KMS-11 (cell line): ENCODE measurements around the gene MXI1.

Experiments
- H2AFZ ChIP-seq: fragments of 200-600 bp; sonication (generic); 2 replicates; pipeline ENCODE4 v1.6.1; 2016; ENCODE audit warnings: antibody characterized with exemption, mixed run types, low read depth
- H3K27ac ChIP-seq: fragments of 200-600 bp; sonication (generic); 2 replicates; pipeline ENCODE4 v1.6.1; 2016; ENCODE audit warnings: mild to moderate bottlenecking, mixed run types
- H3K27me3 ChIP-seq: fragments of 200-600 bp; sonication (generic); 2 replicates; pipeline ENCODE4 v1.6.1; 2017; ENCODE audit warnings: mild to moderate bottlenecking, low read depth, mixed run types, moderate library complexity; ENCODE audit not compliant: insufficient read depth
- H3K36me3 ChIP-seq: fragments of 200-600 bp; sonication (generic); 2 replicates; pipeline ENCODE4 v1.6.1; 2017; ENCODE audit warnings: mild to moderate bottlenecking, mixed run types; ENCODE audit not compliant: insufficient read depth
- H3K4me1 ChIP-seq: fragments of 200-600 bp; sonication (generic); 2 replicates; pipeline ENCODE4 v1.6.1; 2016; ENCODE audit warnings: mild to moderate bottlenecking, low read depth, mixed run types; ENCODE audit not compliant: poor library complexity, severe bottlenecking
- H3K4me2 ChIP-seq: fragments of 200-600 bp; sonication (generic); 2 replicates; pipeline ENCODE4 v1.7.0; 2016; ENCODE audit warnings: mild to moderate bottlenecking, mixed run types
- H3K4me3 ChIP-seq: fragments of 200-600 bp; sonication (generic); IDR thresholded peaks from 2 replicates; pipeline ENCODE4 v1.6.1; 2017; ENCODE audit warnings: low read depth, low read length, mixed read lengths; ENCODE audit not compliant: insufficient read depth
- H3K79me2 ChIP-seq: fragments of 200-600 bp; sonication (generic); 2 replicates; pipeline ENCODE4 v1.6.1; 2016; ENCODE audit warnings: low read depth, mixed run types; ENCODE audit not compliant: insufficient read depth
- H3K9ac ChIP-seq: fragments of 200-600 bp; sonication (generic); 2 replicates; pipeline ENCODE4 v1.6.1; 2016; ENCODE audit warnings: mild to moderate bottlenecking, mixed run types
- H4K20me1 ChIP-seq: fragments of 200-600 bp; sonication (generic); 2 replicates; pipeline ENCODE4 v1.6.1; 2016; ENCODE audit warnings: mild to moderate bottlenecking, mixed run types; ENCODE audit not compliant: insufficient read depth
- CTCF ChIP-seq: fragments of 200-600 bp; sonication (generic); conservative IDR thresholded peaks from 2 replicates; pipeline ENCODE4 v1.6.1; 2017; ENCODE audit warnings: low read depth, mild to moderate bottlenecking, antibody characterized with exemption, low read length, moderate library complexity, mixed read lengths

MXI1 gene

GRCh38 chr10:110171032-110171431 lies 36.4 kb upstream of the MXI1 start:
- Histone ChIP-seq H2AFZ (no peak overlapping the region), H3K9ac (no peak overlapping the region), H3K27me3 (no peaks in the 10 kb centered on the region), H4K20me1 (no peaks in the 10 kb centered on the region), H3K36me3 (no peaks in the 10 kb centered on the region), H3K4me1 (no peaks in the 10 kb centered on the region), H3K4me2 (no peak overlapping the region), H3K79me2 (no peaks in the 10 kb centered on the region), H3K4me3 (no peak overlapping the region), H3K27ac (no peak overlapping the region)
- TF ChIP-seq CTCF, result no peak

- no peak overlapping the region for H2AFZ ChIP-seq
- TF ChIP-seq CTCF, result no peak
- no peak overlapping the region for H3K4me3 ChIP-seq
- no peaks in the 10 kb centered on the region for H3K79me2 ChIP-seq
- no peak overlapping the region for H3K9ac ChIP-seq
- H3K27ac ChIP-seq, result no peak overlapping the region
- H3K27me3 ChIP-seq, result no peaks in the 10 kb centered on the region
- H4K20me1 ChIP-seq, result no peaks in the 10 kb centered on the region
- no peaks in the 10 kb centered on the region for H3K4me1 ChIP-seq
- no peak overlapping the region for H3K4me2 ChIP-seq
- no peaks in the 10 kb centered on the region for H3K36me3 ChIP-seq
Measured at GRCh38 chr10:110172155-110172554, 35.2 kb upstream of the MXI1 start.

GRCh38 chr10:110174201-110174600 lies 33.2 kb upstream of the MXI1 start:
- H2AFZ ChIP-seq, result no peak overlapping the region
- no peaks in the 10 kb centered on the region for H3K4me1 ChIP-seq
- H4K20me1 ChIP-seq, result no peaks in the 10 kb centered on the region
- TF ChIP-seq CTCF, result no peak
- no peaks in the 10 kb centered on the region for H3K27me3 ChIP-seq
- H3K9ac ChIP-seq, result no peak overlapping the region
- H3K36me3 ChIP-seq, result no peaks in the 10 kb centered on the region
- no peak overlapping the region for H3K4me2 ChIP-seq
- no peak overlapping the region for H3K4me3 ChIP-seq
- H3K79me2 ChIP-seq, result no peaks in the 10 kb centered on the region
- no peak overlapping the region for H3K27ac ChIP-seq

- H3K36me3 ChIP-seq, result no peaks in the 10 kb centered on the region
- no peaks in the 10 kb centered on the region for H3K4me1 ChIP-seq
- H3K4me2 ChIP-seq, result no peak overlapping the region
- H4K20me1 ChIP-seq, result no peaks in the 10 kb centered on the region
- H3K27ac ChIP-seq, result no peak overlapping the region
- no peaks in the 10 kb centered on the region for H3K27me3 ChIP-seq
- TF ChIP-seq CTCF, result no peak
- no peaks in the 10 kb centered on the region for H3K79me2 ChIP-seq
- no peak overlapping the region for H3K9ac ChIP-seq
- no peak overlapping the region for H3K4me3 ChIP-seq
- H2AFZ ChIP-seq, result no peak overlapping the region
Measured at GRCh38 chr10:110174816-110175215, 32.6 kb upstream of the MXI1 start.

GRCh38 chr10:110175406-110175805 lies 32.0 kb upstream of the MXI1 start:
- Histone ChIP-seq H3K4me2 (no peak overlapping the region), H3K9ac (no peak overlapping the region)

More at GRCh38 chr10:110175406-110175805, 32.0 kb upstream of the MXI1 start:
- Histone ChIP-seq H4K20me1 (no peaks in the 10 kb centered on the region), H3K27ac (no peak overlapping the region), H3K27me3 (no peaks in the 10 kb centered on the region), H3K4me3 (no peak overlapping the region), H3K79me2 (no peaks in the 10 kb centered on the region), H2AFZ (no peak overlapping the region), H3K4me1 (no peaks in the 10 kb centered on the region), H3K36me3 (no peaks in the 10 kb centered on the region)
- TF ChIP-seq CTCF, result no peak
